ENCODE data around the gene SPPL2B. TPM values are rescaled to one million over a fixed set of nuclear protein-coding genes. Genes with fewer than 3 reads are reported as not detected.

SPPL2B gene
- total and polyA plus RNA-seq, 9 of the 15 experiments (the other 6 are each of a cell fraction or from before 2014, with no cell fraction given) = 0.20 to 81.2 (median 15.1) TPM

GRCh38 chr19:2345794-2346663 is 17.5 kb downstream of the SPPL2B start (continued):
- TF ChIP-seq, protein P1, sequence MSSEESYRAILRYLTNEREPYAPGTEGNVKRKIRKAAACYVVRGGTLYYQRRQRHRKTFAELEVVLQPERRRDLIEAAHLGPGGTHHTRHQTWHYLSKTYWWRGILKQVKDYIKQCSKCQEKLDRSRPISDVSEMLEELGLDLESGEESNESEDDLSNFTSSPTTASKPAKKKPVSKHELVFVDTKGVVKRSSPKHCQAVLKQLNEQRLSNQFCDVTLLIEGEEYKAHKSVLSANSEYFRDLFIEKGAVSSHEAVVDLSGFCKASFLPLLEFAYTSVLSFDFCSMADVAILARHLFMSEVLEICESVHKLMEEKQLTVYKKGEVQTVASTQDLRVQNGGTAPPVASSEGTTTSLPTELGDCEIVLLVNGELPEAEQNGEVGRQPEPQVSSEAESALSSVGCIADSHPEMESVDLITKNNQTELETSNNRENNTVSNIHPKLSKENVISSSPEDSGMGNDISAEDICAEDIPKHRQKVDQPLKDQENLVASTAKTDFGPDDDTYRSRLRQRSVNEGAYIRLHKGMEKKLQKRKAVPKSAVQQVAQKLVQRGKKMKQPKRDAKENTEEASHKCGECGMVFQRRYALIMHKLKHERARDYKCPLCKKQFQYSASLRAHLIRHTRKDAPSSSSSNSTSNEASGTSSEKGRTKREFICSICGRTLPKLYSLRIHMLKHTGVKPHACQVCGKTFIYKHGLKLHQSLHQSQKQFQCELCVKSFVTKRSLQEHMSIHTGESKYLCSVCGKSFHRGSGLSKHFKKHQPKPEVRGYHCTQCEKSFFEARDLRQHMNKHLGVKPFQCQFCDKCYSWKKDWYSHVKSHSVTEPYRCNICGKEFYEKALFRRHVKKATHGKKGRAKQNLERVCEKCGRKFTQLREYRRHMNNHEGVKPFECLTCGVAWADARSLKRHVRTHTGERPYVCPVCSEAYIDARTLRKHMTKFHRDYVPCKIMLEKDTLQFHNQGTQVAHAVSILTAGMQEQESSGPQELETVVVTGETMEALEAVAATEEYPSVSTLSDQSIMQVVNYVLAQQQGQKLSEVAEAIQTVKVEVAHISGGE (CRISPR knock-in tag; IDR thresholded peaks at IDR 0.05) = no peak
- no peak for TF ChIP-seq TSC22D4 (tag; IDR thresholded peaks at IDR 0.05)
- TF ChIP-seq CREM (IDR thresholded peaks at IDR 0.05; ENCODE audit: low read depth) = 0 out of 2 replicates have a peak, but pooled peaks have one; percentile 20
- TF ChIP-seq HDAC2 (IDR thresholded peaks at IDR 0.05) = peak; percentile 78; the same call in 1 of the 2 replicates
- no peak for TF ChIP-seq ZNF592 (IDR thresholded peaks at IDR 0.05)
- no peak for TF ChIP-seq MTF1 (CRISPR knock-in tag; IDR thresholded peaks at IDR 0.05; ENCODE audit: borderline replicate concordance)
- no peak for TF ChIP-seq ZNF668 (CRISPR knock-in tag; IDR thresholded peaks at IDR 0.05)
- TF ChIP-seq RNF2 (IDR thresholded peaks at IDR 0.05) = no peak
- no peak for TF ChIP-seq XRCC5 (IDR thresholded peaks at IDR 0.05; ENCODE audit: low read depth, low read length)
- peak; percentile 85 for TF ChIP-seq USF2 (CRISPR knock-in tag; IDR thresholded peaks at IDR 0.05)
- no peak for TF ChIP-seq PURB (CRISPR knock-in tag; IDR thresholded peaks at IDR 0.05; ENCODE audit: low read depth)
- TF ChIP-seq, protein P2, sequence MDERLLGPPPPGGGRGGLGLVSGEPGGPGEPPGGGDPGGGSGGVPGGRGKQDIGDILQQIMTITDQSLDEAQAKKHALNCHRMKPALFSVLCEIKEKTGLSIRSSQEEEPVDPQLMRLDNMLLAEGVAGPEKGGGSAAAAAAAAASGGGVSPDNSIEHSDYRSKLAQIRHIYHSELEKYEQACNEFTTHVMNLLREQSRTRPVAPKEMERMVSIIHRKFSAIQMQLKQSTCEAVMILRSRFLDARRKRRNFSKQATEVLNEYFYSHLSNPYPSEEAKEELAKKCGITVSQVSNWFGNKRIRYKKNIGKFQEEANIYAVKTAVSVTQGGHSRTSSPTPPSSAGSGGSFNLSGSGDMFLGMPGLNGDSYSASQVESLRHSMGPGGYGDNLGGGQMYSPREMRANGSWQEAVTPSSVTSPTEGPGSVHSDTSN (CRISPR knock-in tag; IDR thresholded peaks at IDR 0.05; ENCODE audit: low read depth) = no peak
- TF ChIP-seq, protein P2 (tag; conservative IDR thresholded peaks at IDR 0.05; ENCODE audit: low read depth) = no peak

Measured in K562 (cell line).